GM12878 (cell line): ENCODE results near the gene COL25A1. TPM values are rescaled to one million over a fixed set of nuclear protein-coding genes. Genes with fewer than 3 reads are reported as not detected.

Source experiments
- ATAC-seq: fragments of 200-7000 bp; cut with Tn5 transposase; 3 replicates; pipeline ENCODE4 v1.9.1; 2020; ENCODE audit warnings: mild to moderate bottlenecking, moderate library complexity
- BruUV-seq: library from RNA; stranded (reverse); fragments of 400-500 nt; replicated peaks from 2 replicates; lab custom pipeline; 2021; lab: Mats Ljungman, UMichigan
- CTCF ChIA-PET: fragments of 300-600 bp; sonication (Branson Sonifier 250); formaldehyde crosslinking; extraction: SDS; loops from one replicate; lab custom pipeline; 2021; ENCODE audit warnings: inconsistent platforms; lab: Yijun Ruan, JAX
- POLR2A ChIA-PET: fragments of 350-600 bp; formaldehyde crosslinking; extraction: SDS; loops from one replicate; lab custom pipeline; 2021; ENCODE audit warnings: inconsistent platforms; lab: Charles Lee
- RAD21 ChIA-PET: fragments of 300-600 bp; sonication (Branson Sonifier 250); formaldehyde crosslinking; loops from one replicate; lab custom pipeline; 2023; ENCODE audit warnings: antibody characterized with exemption; ENCODE audit not compliant: unreplicated experiment; lab: Charles Lee
- SMC1A ChIA-PET: fragments of 300-600 bp; sonication (Branson Sonifier 250); formaldehyde crosslinking; loops from one replicate; lab custom pipeline; 2023; ENCODE audit not compliant: unreplicated experiment, uncharacterized antibody; lab: Charles Lee
- DNase-seq: peaks from one replicate; pipeline ENCODE4 v3.0.0-alpha.2; 2011; ENCODE audit warnings: low read depth, low spot score
- FAIRE-seq: peaks from 3 replicates; lab custom pipeline; 2011; peaks lifted over from hg19 to GRCh38; lab: Jason Lieb, UNC
- H2AFZ ChIP-seq: 2 replicates; pipeline ENCODE4 v1.6.0; 2011; ENCODE audit warnings: low read depth, low read length, control low read depth; ENCODE audit not compliant: control insufficient read depth
- H3K27ac ChIP-seq: 2 replicates; pipeline ENCODE4 v1.5.1; 2011; ENCODE audit warnings: control low read depth; ENCODE audit not compliant: control insufficient read depth, insufficient read depth
- H3K27me3 ChIP-seq, 2 experiments: replicated peaks in 1 of 2; 2 replicates each; pipeline versions ENCODE4 v1.6.0 to v1.6.1; 2011; ENCODE audit warnings: low read length in 1 of 2; ENCODE audit not compliant: control insufficient read depth in 2 of 2, insufficient read depth in 2 of 2
- H3K36me3 ChIP-seq, 2 experiments: 2 replicates each; pipeline ENCODE4 v1.5.1; 2011; ENCODE audit warnings: low read length in 1 of 2; ENCODE audit not compliant: control insufficient read depth in 2 of 2, insufficient read depth in 2 of 2
- H3K4me1 ChIP-seq: 2 replicates; pipeline ENCODE4 v1.6.1; 2011; ENCODE audit warnings: mild to moderate bottlenecking, low read length, moderate library complexity, mixed read lengths; ENCODE audit not compliant: control insufficient read depth, insufficient read depth
- H3K4me2 ChIP-seq: 2 replicates; pipeline ENCODE4 v1.6.0; 2011; ENCODE audit warnings: control low read depth; ENCODE audit not compliant: control insufficient read depth, insufficient read depth
- H3K4me3 ChIP-seq: fragments of 200-600 bp; sonication (generic); 2 replicates; pipeline ENCODE4 v1.5.1; 2016
- H3K79me2 ChIP-seq: 2 replicates; pipeline ENCODE4 v1.6.0; 2011; ENCODE audit warnings: low read length; ENCODE audit not compliant: control insufficient read depth, insufficient read depth
- H3K9ac ChIP-seq: 2 replicates; pipeline ENCODE4 v1.8.0; 2011; ENCODE audit warnings: low read length, control low read depth, mixed read lengths; ENCODE audit not compliant: control insufficient read depth, insufficient read depth
- H3K9me3 ChIP-seq: replicated peaks from 3 replicates; pipeline ENCODE4 v1.5.1; 2011; ENCODE audit warnings: mild to moderate bottlenecking, low read length; ENCODE audit not compliant: control insufficient read depth, insufficient read depth
- H4K20me1 ChIP-seq: 2 replicates; pipeline ENCODE4 v1.6.0; 2011; ENCODE audit not compliant: control insufficient read depth, insufficient read depth
- ATF3 ChIP-seq: IDR thresholded peaks from 2 replicates; pipeline ENCODE4 v1.6.1; 2011; ENCODE audit warnings: low read depth, mild to moderate bottlenecking, low read length, moderate library complexity, borderline replicate concordance; ENCODE audit errors: extremely low read depth
- FOS ChIP-seq: IDR thresholded peaks from 3 replicates; pipeline ENCODE4 v1.6.1; 2011; ENCODE audit warnings: borderline replicate concordance; ENCODE audit not compliant: insufficient read length; ENCODE audit errors: extremely low read depth
- JUND ChIP-seq: IDR thresholded peaks from 2 replicates; pipeline ENCODE4 v1.6.1; 2012; ENCODE audit warnings: low read depth, mild to moderate bottlenecking, low read length, improper control_type of control experiment, moderate library complexity
- SPI1 ChIP-seq: IDR thresholded peaks from 2 replicates; pipeline ENCODE4 v1.6.1; 2011; ENCODE audit warnings: low read depth, mild to moderate bottlenecking, low read length, moderate library complexity, borderline replicate concordance; ENCODE audit not compliant: insufficient read depth
- ZBED1 ChIP-seq: IDR thresholded peaks from 2 replicates; pipeline ENCODE4 v1.6.1; 2016; ENCODE audit warnings: borderline replicate concordance
- WGBS: methylation state at CpG from one replicate; pipeline ENCODE4 v1.1.6; 2016; ENCODE audit warnings: low lambda C conversion rate; ENCODE audit not compliant: insufficient replicate concordance, insufficient coverage; ENCODE audit errors: missing lambda C conversion rate; 5-methylcytosine and 5-hydroxymethylcytosine counted together
- in situ Hi-C: fragments of 300-500 bp; cut with MboI; formaldehyde crosslinking; loops from 9 replicates; pipeline ENCODE4 v1.14.3; 2018; ENCODE audit warnings: mixed read lengths
- intact Hi-C: fragments of 100-400 bp; cut with micrococcal nuclease; formaldehyde crosslinking; loops from one replicate; pipeline ENCODE4 v1.14.2; 2022; ENCODE audit not compliant: unreplicated experiment
- polyA plus RNA-seq, 11 experiments: library from polyadenylated mRNA; depleted of rRNA in 4 of 11; unstranded in 6 of 11; stranded (reverse) in 5 of 11; fragments of >200 nt; fragmentation: Nextera tagmentation in 4 of 11; fragmentation: Illumina TruSeq in 1 of 11; extraction: Ambion mirVana in 4 of 11; extraction: Trizol in 1 of 11; gene quantifications; 1 replicate in 1 of 11; 2 replicates in 10 of 11; pipeline versions ENCODE4 v1.2.1 to v1.2.3, GENCODE V29; 2011 to 2016; ENCODE audit warnings: inconsistent platforms in 2 of 11, missing spikeins in 2 of 11, low read depth in 1 of 11
- total RNA-seq, 4 experiments: library from RNA; depleted of rRNA in 3 of 4; stranded (reverse); fragments of >200 nt in 3 of 4; fragmentation: Illumina TruSeq in 1 of 4; extraction: Trizol in 1 of 4; gene quantifications; 2 replicates each; pipeline versions ENCODE4 v1.2.1 to v1.2.3, GENCODE V29; 2013 to 2021
- TF ChIP-seq, protein P1 (sequence below): fragments of 450-650 bp; IDR thresholded peaks from 2 replicates; pipeline ENCODE4 v1.6.1; 2016; ENCODE audit warnings: mild to moderate bottlenecking

The COL25A1 gene
- total and polyA plus RNA-seq, 10 of the 15 experiments (the other 5 are each of a cell fraction or from before 2014, with no cell fraction given): 0.01 to 0.26 (median 0.12) TPM; not detected in 6

- FAIRE-seq: no peak
- WGBS: 0% methylated on average over 1 of the region's 1 CpG
- no peak overlapping the region for H2AFZ ChIP-seq
- TF ChIP-seq, protein P1, sequence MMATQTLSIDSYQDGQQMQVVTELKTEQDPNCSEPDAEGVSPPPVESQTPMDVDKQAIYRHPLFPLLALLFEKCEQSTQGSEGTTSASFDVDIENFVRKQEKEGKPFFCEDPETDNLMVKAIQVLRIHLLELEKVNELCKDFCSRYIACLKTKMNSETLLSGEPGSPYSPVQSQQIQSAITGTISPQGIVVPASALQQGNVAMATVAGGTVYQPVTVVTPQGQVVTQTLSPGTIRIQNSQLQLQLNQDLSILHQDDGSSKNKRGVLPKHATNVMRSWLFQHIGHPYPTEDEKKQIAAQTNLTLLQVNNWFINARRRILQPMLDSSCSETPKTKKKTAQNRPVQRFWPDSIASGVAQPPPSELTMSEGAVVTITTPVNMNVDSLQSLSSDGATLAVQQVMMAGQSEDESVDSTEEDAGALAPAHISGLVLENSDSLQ: no peak
- TF ChIP-seq JUND (no peak), FOS (no peak), ZBED1 (no peak), SPI1 (no peak)
- no peak overlapping the region for H3K27ac ChIP-seq
- H3K4me1 ChIP-seq: no peaks in the 10 kb centered on the region
- POLR2A ChIA-PET: no interaction called here
- H3K79me2 ChIP-seq: no peaks in the 10 kb centered on the region
- H4K20me1 ChIP-seq: no peaks in the 10 kb centered on the region
- no peaks in the 10 kb centered on the region for H3K27me3 ChIP-seq
- H3K4me2 ChIP-seq: no peak overlapping the region
- intact Hi-C loops (no loop called here), in situ Hi-C loops (no loop called here)
- no peak overlapping the region for H3K4me3 ChIP-seq
- no peak for DNase-seq
- H3K9me3 ChIP-seq: no peaks in the 10 kb centered on the region
- no peak for ATAC-seq
- RAD21 ChIA-PET: no interaction called here
- BruUV-seq: no TSS peak
- CTCF ChIA-PET: no interaction called here
- no peaks in the 10 kb centered on the region for H3K36me3 ChIP-seq
- SMC1A ChIA-PET: no interaction called here
- H3K9ac ChIP-seq: no peak overlapping the region
These were observed 509.0 kb downstream of the COL25A1 start for GRCh38 chr4:108793415-108793814.

DNA sequence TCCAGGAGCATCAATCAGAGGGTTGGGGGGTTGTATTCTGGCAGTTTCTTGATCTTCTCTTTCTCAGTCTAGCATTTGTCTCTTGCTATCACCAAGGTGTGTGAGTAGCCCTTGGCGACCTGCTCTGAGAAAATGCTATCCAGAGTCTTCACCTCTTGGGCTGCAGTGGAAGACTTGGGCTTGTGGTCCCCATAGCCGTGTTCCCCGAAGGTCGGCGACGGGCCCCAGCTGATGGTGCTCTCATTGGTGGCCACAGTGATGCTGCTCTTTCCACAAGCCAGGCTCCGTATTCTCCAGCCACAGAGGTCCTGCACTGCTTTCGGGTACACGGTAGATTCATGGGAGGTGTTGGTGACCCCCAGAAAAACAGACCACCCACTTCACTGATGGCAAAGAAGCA is 513.7 kb downstream of the COL25A1 start:
- Histone ChIP-seq H3K79me2 (no peaks in the 10 kb centered on the region), H3K27me3 (no peaks in the 10 kb centered on the region), H3K4me2 (no peak overlapping the region)
- TF ChIP-seq ATF3: no peak
- TF ChIP-seq, all 136 proteins: peak for 0
- Histone ChIP-seq H2AFZ (no peak overlapping the region), H4K20me1 (no peaks in the 10 kb centered on the region), H3K4me3 (no peak overlapping the region), H3K4me1 (no peaks in the 10 kb centered on the region), H3K9ac (no peak overlapping the region), H3K27ac (no peak overlapping the region), H3K36me3 (no peaks in the 10 kb centered on the region), H3K9me3 (no peaks in the 10 kb centered on the region)
- in situ Hi-C loops: no loop called here
- POLR2A ChIA-PET: no interaction called here
- CTCF ChIA-PET: no interaction called here
- ATAC-seq (no peak), FAIRE-seq (no peak), DNase-seq (no peak)
- SMC1A ChIA-PET: no interaction called here
- no TSS peak for BruUV-seq
- intact Hi-C loops: no loop called here
- RAD21 ChIA-PET: no interaction called here
- WGBS: 55% methylated on average over 9 of the region's 9 CpGs
